PC-9 (cell line): ENCODE results near the gene C6orf136. TPM values are rescaled to one million over a fixed set of nuclear protein-coding genes. Genes with fewer than 3 reads are reported as not detected.
A peak's percentile ranks its signal among the peaks of the same experiment; 100 is the strongest.

Source experiments
- BruUV-seq: library from RNA; stranded (reverse); fragments of 400-500 nt; replicated peaks from 2 replicates; lab custom pipeline; 2021; lab: Mats Ljungman, UMichigan
- CTCF ChIA-PET: fragments of 300-600 bp; sonication (Branson Sonifier 250); formaldehyde crosslinking; loops from one replicate; lab custom pipeline; 2022; ENCODE audit warnings: antibody characterized with exemption; lab: Charles Lee
- POLR2A ChIA-PET: fragments of 300-600 bp; sonication (Branson Sonifier 250); formaldehyde crosslinking; loops from one replicate; lab custom pipeline; 2022; ENCODE audit warnings: antibody characterized with exemption; ENCODE audit not compliant: unreplicated experiment; lab: Charles Lee
- DNase-seq, 2 experiments: peaks; one replicate each; pipeline versions ENCODE4 v3.0.0 to v3.0.0-alpha.2; 2015 to 2022; ENCODE audit warnings: mixed read lengths in 1 of 2
- H2AFZ ChIP-seq: fragments of 200-600 bp; sonication (generic); 2 replicates; pipeline ENCODE4 v1.8.1; 2017; ENCODE audit warnings: antibody characterized with exemption
- H3F3A ChIP-seq: fragments of 200-600 bp; sonication (generic); 2 replicates; pipeline ENCODE4 v1.8.1; 2017; ENCODE audit warnings: antibody characterized with exemption, mild to moderate bottlenecking, low read depth; ENCODE audit not compliant: insufficient read depth
- H3K27ac ChIP-seq: fragments of 200-600 bp; sonication (generic); 2 replicates; pipeline ENCODE4 v1.6.1; 2016; ENCODE audit warnings: mixed run types
- H3K27me3 ChIP-seq: fragments of 200-600 bp; sonication (generic); 2 replicates; pipeline ENCODE4 v1.6.1; 2016; ENCODE audit warnings: low read depth, mixed run types; ENCODE audit not compliant: insufficient read depth
- H3K36me3 ChIP-seq: fragments of 200-600 bp; sonication (generic); 2 replicates; pipeline ENCODE4 v1.6.1; 2016; ENCODE audit warnings: low read depth, mixed run types
- H3K4me1 ChIP-seq: fragments of 200-600 bp; sonication (generic); replicated peaks from 2 replicates; pipeline ENCODE4 v1.6.1; 2016; ENCODE audit warnings: mixed run types; ENCODE audit not compliant: insufficient read depth
- H3K4me2 ChIP-seq: fragments of 200-600 bp; sonication (generic); 2 replicates; pipeline ENCODE4 v1.6.1; 2017; ENCODE audit warnings: mixed run types
- H3K4me3 ChIP-seq: fragments of 200-600 bp; sonication (generic); 2 replicates; pipeline ENCODE4 v1.6.1; 2016; ENCODE audit warnings: mixed run types
- H3K79me2 ChIP-seq: fragments of 200-600 bp; sonication (generic); 2 replicates; pipeline ENCODE4 v1.6.1; 2017; ENCODE audit warnings: low read depth, mixed run types
- H3K9me2 ChIP-seq: fragments of 200-600 bp; sonication (generic); 2 replicates; pipeline ENCODE4 v1.8.1; 2017; ENCODE audit warnings: mild to moderate bottlenecking; ENCODE audit not compliant: insufficient read depth
- H3K9me3 ChIP-seq: fragments of 200-600 bp; sonication (generic); 2 replicates; pipeline ENCODE4 v1.8.1; 2016; ENCODE audit warnings: low read depth; ENCODE audit not compliant: insufficient read depth
- H4K20me1 ChIP-seq: fragments of 200-600 bp; sonication (generic); 2 replicates; pipeline ENCODE4 v1.8.1; 2017; ENCODE audit not compliant: insufficient read depth
- CTCF ChIP-seq: fragments of 200-600 bp; sonication (generic); conservative IDR thresholded peaks from 2 replicates; pipeline ENCODE4 v1.6.1; 2017; ENCODE audit warnings: mixed run types, antibody characterized with exemption, mild to moderate bottlenecking, moderate library complexity
- EZH2 ChIP-seq: fragments of 200-600 bp; sonication (generic); IDR thresholded peaks from 2 replicates; pipeline ENCODE4 v1.8.0; 2017; ENCODE audit warnings: antibody characterized with exemption, low read depth
- intact Hi-C: fragments of 100-400 bp; cut with micrococcal nuclease; formaldehyde crosslinking; loops from one replicate; pipeline ENCODE4 v1.10.0; 2022; ENCODE audit not compliant: unreplicated experiment
- total RNA-seq: library from RNA; stranded (reverse); gene quantifications from 2 replicates; pipeline ENCODE4 v1.2.3, GENCODE V29; 2021

The C6orf136 gene
- total RNA-seq, 1 experiment from 2014 or later = 21.2 TPM

- POLR2A ChIA-PET = interaction anchor here (0.7 to 1.1 kb wide), 6 partner anchors 12 to 277 kb away, joined by 3 to 6 read pairs (median 4); no protein-coding TSS in a partner anchor
- intact Hi-C loops = no loop called here
- no peaks in the 10 kb centered on the region for H3K9me3 ChIP-seq
- no peak for TF ChIP-seq EZH2
- H3K4me1 ChIP-seq = peaks cover 26% of the 10 kb centered on the region
- H3K36me3 ChIP-seq = peaks cover 31% of the 10 kb centered on the region
- peaks cover 28% of the 10 kb centered on the region for H3K79me2 ChIP-seq
- H3K27ac ChIP-seq = 0 out of 2 replicates have a peak overlapping the region, but pooled peaks have one; percentile 86
- no TSS peak for BruUV-seq
- no peak overlapping the region for H2AFZ ChIP-seq
- DNase-seq = no peak
- H3K27me3 ChIP-seq = no peaks in the 10 kb centered on the region
- peaks cover 26% of the 10 kb centered on the region; the same call in 1 of the 2 replicates for H4K20me1 ChIP-seq
- CTCF ChIA-PET = interaction anchor here (0.6 to 3.6 kb wide), 4 partner anchors 38 to 130 kb away, joined by 3 to 8 read pairs (median 4); no protein-coding TSS in a partner anchor
- H3F3A ChIP-seq = peaks cover 67% of the 10 kb centered on the region
- no peaks in the 10 kb centered on the region for H3K9me2 ChIP-seq
- H3K4me3 ChIP-seq = no peak overlapping the region
- H3K4me2 ChIP-seq = peak overlapping the region; percentile 98
These were observed 34.7 kb upstream of the C6orf136 start for GRCh38 chr6:30612213-30612612.

- DNase-seq = peak in 1 of 2 experiments; percentile 47
- ChIA-PET CTCF (interaction anchor here (0.6 to 3.6 kb wide), 5 partner anchors 22 to 131 kb away, joined by 3 to 8 read pairs (median 4); no protein-coding TSS in a partner anchor), POLR2A (interaction anchor here (0.5 to 1.1 kb wide), 8 partner anchors 13 to 481 kb away, joined by 3 to 9 read pairs (median 4); partner anchors contain the start of genes GNL1 and PRR3)
- Histone ChIP-seq H2AFZ (no peak overlapping the region), H3K9me3 (no peaks in the 10 kb centered on the region), H3F3A (peaks cover 67% of the 10 kb centered on the region), H3K79me2 (peaks cover 28% of the 10 kb centered on the region), H3K27ac (peak overlapping the region; percentile 86; the same call in 1 of the 2 replicates), H3K36me3 (peaks cover 26% of the 10 kb centered on the region), H3K4me1 (peaks cover 26% of the 10 kb centered on the region), H3K9me2 (no peaks in the 10 kb centered on the region), H3K27me3 (no peaks in the 10 kb centered on the region), H3K4me3 (no peak overlapping the region), H4K20me1 (peaks cover 26% of the 10 kb centered on the region; the same call in 1 of the 2 replicates), H3K4me2 (peak overlapping the region; percentile 98)
- BruUV-seq = no TSS peak
- intact Hi-C loops = no loop called here
- TF ChIP-seq EZH2 (no peak), CTCF (no peak)
These were observed 34.2 kb upstream of the C6orf136 start for GRCh38 chr6:30612687-30613248.

GRCh38 chr6:30613251-30614043 is 33.5 kb upstream of the C6orf136 start:
- Histone ChIP-seq H3K27ac (peak overlapping the region; percentile 86), H3K9me2 (no peaks in the 10 kb centered on the region)
- POLR2A ChIA-PET = interaction anchor here (0.5 to 1.1 kb wide), 8 partner anchors 25 to 480 kb away, joined by 3 to 21 read pairs (median 4); partner anchors contain the start of genes GNL1 and PRR3

More at GRCh38 chr6:30613251-30614043, 33.5 kb upstream of the C6orf136 start:
- TF ChIP-seq CTCF (no peak), EZH2 (no peak)
- no peak overlapping the region for H2AFZ ChIP-seq
- no peak for DNase-seq
- CTCF ChIA-PET = interaction anchor here (0.7 to 3.6 kb wide), 2 partner anchors 22 to 72 kb away, joined by 4 to 8 read pairs; no protein-coding TSS in a partner anchor
- no peak overlapping the region for H3K4me3 ChIP-seq
- H3K36me3 ChIP-seq = peaks cover 26% of the 10 kb centered on the region
- peaks cover 74% of the 10 kb centered on the region for H3F3A ChIP-seq
- BruUV-seq = no TSS peak
- no peaks in the 10 kb centered on the region for H3K27me3 ChIP-seq
- intact Hi-C loops = no loop called here
- peaks cover 26% of the 10 kb centered on the region; the same call in 1 of the 2 replicates for H4K20me1 ChIP-seq
- peaks cover 35% of the 10 kb centered on the region for H3K79me2 ChIP-seq
- H3K4me1 ChIP-seq = peaks cover 26% of the 10 kb centered on the region
- no peaks in the 10 kb centered on the region for H3K9me3 ChIP-seq
- peak overlapping the region; percentile 98 for H3K4me2 ChIP-seq
